Measurements from ENCODE around the gene EEIG1. TPM values are rescaled to one million over a fixed set of nuclear protein-coding genes. Genes with fewer than 3 reads are reported as not detected.

Gene EEIG1
- total RNA-seq, 3 donors from 2014 or later, result 127 to 168 (median 144) TPM

- ATAC-seq, result peak; percentile 13
- H3K9me3 ChIP-seq, result no peaks in the 10 kb centered on the region
- intact Hi-C loops (cut with DNase I, micrococcal nuclease), result no loop called here
- H3K36me3 ChIP-seq (ENCODE audit: low read depth), result no peaks in the 10 kb centered on the region
- DNase-seq, result no peak
- H3K4me1 ChIP-seq (ENCODE audit: low read depth), result peaks cover 71% of the 10 kb centered on the region
- no peak overlapping the region for H3K4me3 ChIP-seq
- TF ChIP-seq CTCF (IDR thresholded peaks at IDR 0.05), result no peak
These were observed 14.8 kb downstream of the EEIG1 start for GRCh38 chr9:127965953-127966352.

DNA sequence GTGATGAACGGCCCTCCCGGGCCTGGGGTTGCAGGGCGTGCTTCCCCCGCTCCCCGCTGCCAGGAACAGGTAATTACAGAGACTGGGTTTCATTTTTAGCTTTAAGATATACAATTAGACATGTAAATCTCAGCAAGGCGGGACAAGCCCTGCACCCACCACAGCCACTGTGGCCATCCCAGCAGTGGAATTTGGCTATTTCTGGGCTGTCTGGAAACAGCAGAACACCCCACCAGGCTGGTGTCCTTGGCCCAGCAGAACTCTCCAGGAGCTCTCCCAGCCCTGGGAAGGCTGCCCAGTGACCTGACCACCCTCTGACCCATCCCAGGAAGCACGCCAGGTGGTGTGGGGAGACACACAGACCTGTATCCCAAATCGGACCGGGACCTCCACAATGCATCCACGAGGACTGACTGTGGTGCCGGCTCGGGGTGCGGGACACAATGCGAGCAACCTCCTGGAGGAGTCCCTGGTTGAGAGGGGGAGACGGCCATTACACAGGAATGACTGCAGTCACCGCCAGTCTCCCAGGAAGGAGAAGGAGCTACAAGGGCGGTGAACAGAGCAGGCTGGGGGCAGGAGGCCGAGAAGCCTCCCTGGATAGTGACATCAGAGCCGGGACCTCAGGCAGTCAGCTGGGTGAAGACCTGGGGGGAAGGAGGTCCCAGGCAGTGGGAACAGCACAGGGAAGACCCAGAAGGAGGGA, 17.3 kb downstream of the EEIG1 start:
- no peaks in the 10 kb centered on the region for H3K36me3 ChIP-seq (ENCODE audit: low read depth)
- H3K9me3 ChIP-seq, result no peaks in the 10 kb centered on the region
- H3K4me1 ChIP-seq (ENCODE audit: low read depth), result peaks cover 59% of the 10 kb centered on the region
- no peak for TF ChIP-seq CTCF (IDR thresholded peaks at IDR 0.05)
- ATAC-seq, result no peak
- intact Hi-C loops (cut with DNase I, micrococcal nuclease), result no loop called here
- peak in 2 of 3 donors; percentile 52 to 61 for DNase-seq
- no peak overlapping the region for H3K4me3 ChIP-seq

GRCh38 chr9:127963041-127963358, 17.8 kb downstream of the EEIG1 start:
- peaks cover 55% of the 10 kb centered on the region for H3K4me1 ChIP-seq (ENCODE audit: low read depth)
- H3K4me3 ChIP-seq, result no peak overlapping the region
- no peak for TF ChIP-seq CTCF (IDR thresholded peaks at IDR 0.05)
- ATAC-seq (no peak), DNase-seq (no peak)
- no peaks in the 10 kb centered on the region for H3K36me3 ChIP-seq (ENCODE audit: low read depth)
- H3K9me3 ChIP-seq, result no peaks in the 10 kb centered on the region
- intact Hi-C loops (cut with DNase I, micrococcal nuclease), result no loop called here

GRCh38 chr9:127962278-127962677, 18.5 kb downstream of the EEIG1 start:
- Histone ChIP-seq H3K4me1 (ENCODE audit: low read depth) (peaks cover 51% of the 10 kb centered on the region), H3K36me3 (ENCODE audit: low read depth) (no peaks in the 10 kb centered on the region), H3K4me3 (no peak overlapping the region), H3K9me3 (no peaks in the 10 kb centered on the region)
- no peak for TF ChIP-seq CTCF (IDR thresholded peaks at IDR 0.05)
- ATAC-seq, result no peak
- intact Hi-C loops (cut with DNase I, micrococcal nuclease), result no loop called here
- DNase-seq, result peak in 1 of 3 donors; percentile 29

- H3K4me3 ChIP-seq, result no peak overlapping the region
- intact Hi-C loops (cut with DNase I, micrococcal nuclease), result no loop called here
- H3K36me3 ChIP-seq (ENCODE audit: low read depth), result no peaks in the 10 kb centered on the region
- H3K4me1 ChIP-seq (ENCODE audit: low read depth), result peaks cover 51% of the 10 kb centered on the region
- no peaks in the 10 kb centered on the region for H3K9me3 ChIP-seq
- DNase-seq, result peak in 1 of 3 donors; percentile 49
- ATAC-seq, result no peak
- TF ChIP-seq CTCF (IDR thresholded peaks at IDR 0.05), result no peak
These were observed 19.1 kb downstream of the EEIG1 start for GRCh38 chr9:127961613-127962155.

Data from mucosa of descending colon (tissue), 3 donors.